ENCODE data around the gene AUTS2.

DNA sequence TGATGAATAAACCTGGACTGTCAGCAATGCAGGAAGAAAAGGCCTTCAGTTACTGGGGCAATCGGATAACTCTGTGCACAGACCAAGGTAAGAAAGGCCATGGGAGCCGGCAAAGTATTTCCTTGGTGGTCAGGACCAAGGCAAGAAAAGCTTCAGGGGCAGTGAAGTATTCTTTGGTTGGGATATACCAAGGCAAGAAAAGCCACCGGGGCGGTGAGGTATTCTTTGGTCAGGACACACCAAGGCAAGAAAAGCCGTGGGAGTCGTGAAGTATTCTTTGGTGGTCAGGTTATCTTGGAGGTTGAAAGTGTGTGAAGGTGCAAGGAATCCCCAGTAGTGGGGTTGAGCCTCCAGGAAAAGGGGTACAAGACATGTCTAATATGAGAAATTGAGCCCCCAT is 1238.7 kb downstream of the AUTS2 start:
- TF ChIP-seq CHD1 (IDR thresholded peaks at IDR 0.05; ENCODE audit: low read depth, low read length) (no peak), CBX5 (IDR thresholded peaks at IDR 0.05; ENCODE audit: low read depth, low read length) (no peak), EZH2 (IDR thresholded peaks at IDR 0.05; ENCODE audit: low read depth, low read length, severe bottlenecking) (no peak), POLR2A (IDR thresholded peaks at IDR 0.05; ENCODE audit: control extremely low read depth in 1 of 2, low read depth in 2 of 2, low read length in 2 of 2) (no peak), KDM5A (IDR thresholded peaks at IDR 0.05; ENCODE audit: low read length) (no peak)
- TF ChIP-seq, protein P1, sequence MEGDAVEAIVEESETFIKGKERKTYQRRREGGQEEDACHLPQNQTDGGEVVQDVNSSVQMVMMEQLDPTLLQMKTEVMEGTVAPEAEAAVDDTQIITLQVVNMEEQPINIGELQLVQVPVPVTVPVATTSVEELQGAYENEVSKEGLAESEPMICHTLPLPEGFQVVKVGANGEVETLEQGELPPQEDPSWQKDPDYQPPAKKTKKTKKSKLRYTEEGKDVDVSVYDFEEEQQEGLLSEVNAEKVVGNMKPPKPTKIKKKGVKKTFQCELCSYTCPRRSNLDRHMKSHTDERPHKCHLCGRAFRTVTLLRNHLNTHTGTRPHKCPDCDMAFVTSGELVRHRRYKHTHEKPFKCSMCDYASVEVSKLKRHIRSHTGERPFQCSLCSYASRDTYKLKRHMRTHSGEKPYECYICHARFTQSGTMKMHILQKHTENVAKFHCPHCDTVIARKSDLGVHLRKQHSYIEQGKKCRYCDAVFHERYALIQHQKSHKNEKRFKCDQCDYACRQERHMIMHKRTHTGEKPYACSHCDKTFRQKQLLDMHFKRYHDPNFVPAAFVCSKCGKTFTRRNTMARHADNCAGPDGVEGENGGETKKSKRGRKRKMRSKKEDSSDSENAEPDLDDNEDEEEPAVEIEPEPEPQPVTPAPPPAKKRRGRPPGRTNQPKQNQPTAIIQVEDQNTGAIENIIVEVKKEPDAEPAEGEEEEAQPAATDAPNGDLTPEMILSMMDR (IDR thresholded peaks at IDR 0.05; ENCODE audit: control extremely low read depth in 1 of 3, insufficient read depth in 1 of 3, low read depth in 1 of 3, low read length in 3 of 3), result no peak
